DND-41 (cell line): ENCODE measurements around the gene ANO2.

Experiments used
- ATAC-seq: fragments of 200-7000 bp; cut with Tn5 transposase; 3 replicates; pipeline ENCODE4 v1.9.1; 2021; ENCODE audit warnings: low read depth; ENCODE audit not compliant: insufficient read depth
- DNase-seq: peaks from one replicate; pipeline ENCODE4 v3.0.0-alpha.2; 2020
- H2AFZ ChIP-seq: 2 replicates; pipeline ENCODE4 v1.6.0; 2012; ENCODE audit warnings: low read depth, low read length
- H3K27ac ChIP-seq: 2 replicates; pipeline ENCODE4 v1.5.1; 2012; ENCODE audit warnings: low read length, inconsistent platforms
- H3K27me3 ChIP-seq: fragments of 200-600 bp; sonication (generic); 2 replicates; pipeline ENCODE4 v1.6.0; 2012; ENCODE audit warnings: low read length, mild to moderate bottlenecking, inconsistent platforms; ENCODE audit not compliant: insufficient read depth, poor library complexity
- H3K36me3 ChIP-seq: 2 replicates; pipeline ENCODE4 v1.5.1; 2012; ENCODE audit warnings: low read length, inconsistent platforms; ENCODE audit not compliant: insufficient read depth
- H3K4me1 ChIP-seq: 2 replicates; pipeline ENCODE4 v1.5.1; 2012; ENCODE audit warnings: mild to moderate bottlenecking, low read length; ENCODE audit not compliant: insufficient read depth
- H3K4me2 ChIP-seq: 2 replicates; pipeline ENCODE4 v1.6.0; 2012; ENCODE audit warnings: mild to moderate bottlenecking, moderate library complexity, low read length, inconsistent platforms; ENCODE audit not compliant: insufficient read depth
- H3K4me3 ChIP-seq, 2 experiments: fragments of 200-600 bp in 1 of 2; shearing (Covaris generic) in 1 of 2; 2 replicates each; pipeline ENCODE4 v1.5.1; 2012 to 2016; ENCODE audit warnings: inconsistent platforms in 2 of 2, low read length in 2 of 2, mild to moderate bottlenecking in 2 of 2, low read depth in 1 of 2, moderate library complexity in 1 of 2
- H3K79me2 ChIP-seq: 2 replicates; pipeline ENCODE4 v1.6.0; 2012; ENCODE audit warnings: low read length, inconsistent platforms; ENCODE audit not compliant: insufficient read depth
- H3K9ac ChIP-seq: 2 replicates; pipeline ENCODE4 v1.6.0; 2012; ENCODE audit warnings: low read depth, mild to moderate bottlenecking, inconsistent platforms, low read length, moderate library complexity
- H3K9me3 ChIP-seq: 2 replicates; pipeline ENCODE4 v1.5.1; 2012; ENCODE audit warnings: low read length, moderate library complexity, mild to moderate bottlenecking, inconsistent platforms; ENCODE audit not compliant: insufficient read depth, severe bottlenecking
- H4K20me1 ChIP-seq: 2 replicates; pipeline ENCODE4 v1.6.0; 2012; ENCODE audit warnings: low read length; ENCODE audit not compliant: insufficient read depth
- EZH2 ChIP-seq: IDR thresholded peaks from 3 replicates; pipeline ENCODE4 v1.6.1; 2012; ENCODE audit warnings: borderline replicate concordance, low read depth, mild to moderate bottlenecking, moderate library complexity, low read length, inconsistent platforms; ENCODE audit not compliant: severe bottlenecking
- TF ChIP-seq, protein P1 (sequence below): IDR thresholded peaks from 2 replicates; pipeline ENCODE4 v1.5.1; 2012; ENCODE audit warnings: borderline replicate concordance, low read length, moderate library complexity, mild to moderate bottlenecking; ENCODE audit not compliant: poor library complexity, severe bottlenecking; ENCODE audit errors: extremely low read depth

The ANO2 gene

DNA sequence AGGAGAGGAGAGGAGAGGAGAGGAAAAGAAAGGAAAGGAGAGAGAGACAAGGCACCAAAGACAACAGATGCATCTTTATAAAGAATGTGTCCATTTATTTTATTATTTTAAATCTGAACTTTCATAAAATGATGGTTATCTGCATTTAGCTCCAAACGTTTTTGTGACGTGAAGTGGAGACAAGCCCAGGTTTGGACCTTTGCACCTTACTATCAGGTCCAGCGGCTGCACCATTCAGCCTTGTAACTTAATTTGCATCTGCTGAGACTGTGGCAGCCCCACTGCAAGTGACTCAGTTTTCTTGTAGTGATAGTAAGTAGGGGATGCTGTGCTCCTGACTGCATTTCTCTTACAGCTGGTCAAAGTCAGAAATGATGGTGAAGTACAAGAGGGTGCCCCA, 382.5 kb downstream of the ANO2 start:
- Histone ChIP-seq H3K79me2 (no peaks in the 10 kb centered on the region), H3K9ac (no peak overlapping the region), H3K27me3 (peaks cover 5% of the 10 kb centered on the region), H3K4me2 (no peak overlapping the region), H2AFZ (no peak overlapping the region), H3K4me1 (no peaks in the 10 kb centered on the region), H3K9me3 (no peaks in the 10 kb centered on the region), H3K36me3 (no peaks in the 10 kb centered on the region), H4K20me1 (no peaks in the 10 kb centered on the region; the same call in 1 of the 2 replicates), H3K4me3 (no peak overlapping the region), H3K27ac (no peak overlapping the region)
- TF ChIP-seq, protein P1, sequence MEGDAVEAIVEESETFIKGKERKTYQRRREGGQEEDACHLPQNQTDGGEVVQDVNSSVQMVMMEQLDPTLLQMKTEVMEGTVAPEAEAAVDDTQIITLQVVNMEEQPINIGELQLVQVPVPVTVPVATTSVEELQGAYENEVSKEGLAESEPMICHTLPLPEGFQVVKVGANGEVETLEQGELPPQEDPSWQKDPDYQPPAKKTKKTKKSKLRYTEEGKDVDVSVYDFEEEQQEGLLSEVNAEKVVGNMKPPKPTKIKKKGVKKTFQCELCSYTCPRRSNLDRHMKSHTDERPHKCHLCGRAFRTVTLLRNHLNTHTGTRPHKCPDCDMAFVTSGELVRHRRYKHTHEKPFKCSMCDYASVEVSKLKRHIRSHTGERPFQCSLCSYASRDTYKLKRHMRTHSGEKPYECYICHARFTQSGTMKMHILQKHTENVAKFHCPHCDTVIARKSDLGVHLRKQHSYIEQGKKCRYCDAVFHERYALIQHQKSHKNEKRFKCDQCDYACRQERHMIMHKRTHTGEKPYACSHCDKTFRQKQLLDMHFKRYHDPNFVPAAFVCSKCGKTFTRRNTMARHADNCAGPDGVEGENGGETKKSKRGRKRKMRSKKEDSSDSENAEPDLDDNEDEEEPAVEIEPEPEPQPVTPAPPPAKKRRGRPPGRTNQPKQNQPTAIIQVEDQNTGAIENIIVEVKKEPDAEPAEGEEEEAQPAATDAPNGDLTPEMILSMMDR = no peak
- DNase-seq (no peak), ATAC-seq (no peak)

DNA sequence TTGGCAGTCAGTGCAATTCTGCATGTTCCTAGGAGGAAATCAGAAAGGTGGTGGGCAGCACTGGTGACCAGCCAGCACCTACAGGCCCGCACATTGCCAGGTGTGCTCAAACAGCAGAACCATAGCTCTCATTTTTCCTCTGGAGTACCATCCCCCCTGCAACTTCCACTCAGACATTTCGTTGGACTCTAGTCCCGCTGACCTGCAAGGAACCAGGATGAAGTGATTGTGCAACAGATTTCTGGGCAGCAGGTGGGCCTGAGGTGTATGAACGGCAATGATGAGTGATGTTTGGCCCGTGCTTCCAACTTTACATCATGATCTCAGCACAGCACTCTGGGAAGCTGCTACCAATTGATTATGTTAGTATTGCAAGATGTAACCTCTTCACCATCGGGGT, 383.2 kb downstream of the ANO2 start:
- no peaks in the 10 kb centered on the region for H3K9me3 ChIP-seq
- no peak overlapping the region for H3K9ac ChIP-seq
- no peaks in the 10 kb centered on the region for H3K4me1 ChIP-seq
- H3K36me3 ChIP-seq = no peaks in the 10 kb centered on the region
- H3K27ac ChIP-seq = no peak overlapping the region
- ATAC-seq = no peak
- H3K79me2 ChIP-seq = no peaks in the 10 kb centered on the region
- no peak overlapping the region for H3K4me3 ChIP-seq
- H3K27me3 ChIP-seq = no peaks in the 10 kb centered on the region
- H2AFZ ChIP-seq = no peak overlapping the region
- no peak overlapping the region for H3K4me2 ChIP-seq
- DNase-seq = no peak
- no peaks in the 10 kb centered on the region; the same call in 1 of the 2 replicates for H4K20me1 ChIP-seq
- TF ChIP-seq, protein P1 = no peak
- TF ChIP-seq EZH2 = no peak

DNA sequence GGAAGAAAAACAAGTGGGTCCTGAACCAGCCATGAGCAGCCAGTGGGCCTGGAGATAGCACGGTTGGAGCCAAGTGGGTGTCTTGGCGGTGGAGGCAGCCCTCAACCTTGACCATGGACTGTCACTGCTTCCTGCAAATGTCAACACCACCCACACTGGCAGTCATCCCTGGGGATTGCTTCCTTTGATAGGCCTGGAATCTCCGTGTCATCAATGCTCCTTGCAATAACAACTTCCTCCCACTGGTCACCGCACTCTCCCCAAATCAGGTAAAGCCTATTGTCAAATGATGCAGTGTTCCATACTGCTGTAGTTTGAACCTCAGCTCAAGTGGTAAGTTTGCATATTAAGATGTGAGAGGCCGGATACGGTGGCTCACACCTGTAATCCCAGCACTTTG, 384.0 kb downstream of the ANO2 start:
- H3K4me3 ChIP-seq = no peak overlapping the region
- H3K9ac ChIP-seq = no peak overlapping the region
- no peaks in the 10 kb centered on the region for H3K36me3 ChIP-seq
- TF ChIP-seq EZH2 = no peak
- H3K4me2 ChIP-seq = no peak overlapping the region
- H3K27me3 ChIP-seq = no peaks in the 10 kb centered on the region
- no peaks in the 10 kb centered on the region for H3K79me2 ChIP-seq
- DNase-seq (no peak), ATAC-seq (no peak)
- H3K4me1 ChIP-seq = no peaks in the 10 kb centered on the region
- H2AFZ ChIP-seq = no peak overlapping the region
- H3K9me3 ChIP-seq = no peaks in the 10 kb centered on the region
- no peak overlapping the region for H3K27ac ChIP-seq
- no peaks in the 10 kb centered on the region for H4K20me1 ChIP-seq

DNA sequence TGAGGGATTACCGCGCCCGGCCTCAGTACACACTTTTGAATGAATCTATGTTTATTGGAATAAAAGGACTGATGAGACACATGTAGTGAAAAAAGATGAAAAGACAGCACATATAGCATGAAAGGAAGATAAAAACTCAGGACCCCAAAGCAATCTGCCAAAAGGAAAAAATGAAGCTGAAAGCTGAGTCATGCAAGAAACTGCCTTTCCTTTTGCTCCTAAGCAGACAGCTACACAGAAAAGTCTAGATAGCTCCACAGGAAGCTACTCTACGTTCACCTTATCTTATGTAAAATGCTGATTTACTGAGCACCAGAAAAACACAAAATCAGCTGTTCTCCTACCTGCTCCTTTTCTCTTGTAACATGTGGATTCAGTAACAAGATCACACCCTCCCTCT, 384.8 kb downstream of the ANO2 start:
- H3K27me3 ChIP-seq = no peaks in the 10 kb centered on the region
- ATAC-seq = no peak
- no peak for TF ChIP-seq EZH2
- TF ChIP-seq, protein P1 = no peak

More for the DNA sequence above, 384.8 kb downstream of the ANO2 start:
- H3K79me2 ChIP-seq = no peaks in the 10 kb centered on the region
- no peak overlapping the region for H3K4me3 ChIP-seq
- H3K9ac ChIP-seq = no peak overlapping the region
- H3K27ac ChIP-seq = no peak overlapping the region
- no peaks in the 10 kb centered on the region for H3K4me1 ChIP-seq
- H3K36me3 ChIP-seq = no peaks in the 10 kb centered on the region
- H4K20me1 ChIP-seq = no peaks in the 10 kb centered on the region
- no peak overlapping the region for H3K4me2 ChIP-seq
- no peak for DNase-seq
- H3K9me3 ChIP-seq = no peaks in the 10 kb centered on the region
- H2AFZ ChIP-seq = no peak overlapping the region
